NCI-H128 (cell line): ENCODE measurements around the gene MYO10.

ENCODE experiments used
- DNase-seq: peaks from one replicate; lab custom pipeline; 2025; ENCODE audit not compliant: unreplicated experiment; lab: John Stamatoyannopoulos, UW

MYO10 gene

GRCh38 chr5:16642867-16643266 is 293.2 kb downstream of the MYO10 start:
- no peak for DNase-seq

- DNase-seq = no peak
Measured at GRCh38 chr5:16639206-16639605, 296.9 kb downstream of the MYO10 start.

- no peak for DNase-seq
Measured at GRCh38 chr5:16628376-16628775, 307.7 kb downstream of the MYO10 start.

GRCh38 chr5:16626696-16627264 is 309.3 kb downstream of the MYO10 start:
- DNase-seq = no peak

- DNase-seq = no peak
Measured at GRCh38 chr5:16625096-16625495, 311.0 kb downstream of the MYO10 start.

GRCh38 chr5:16619136-16619535 is 317.0 kb downstream of the MYO10 start:
- no peak for DNase-seq

GRCh38 chr5:16618138-16618897 is 317.8 kb downstream of the MYO10 start:
- DNase-seq = no peak

GRCh38 chr5:16617274-16617968 is 318.7 kb downstream of the MYO10 start:
- no peak for DNase-seq

GRCh38 chr5:16616536-16617273 is 319.4 kb downstream of the MYO10 start, which contains the start of gene RETREG1:
TSS of gene RETREG1 (minus strand) at chr5:16616997. CDS start at chr5:16616971, 26 bp downstream.
- DNase-seq = peak; percentile 31

GRCh38 chr5:16615741-16616535 is 320.1 kb downstream of the MYO10 start:
- no peak for DNase-seq

GRCh38 chr5:16612007-16612406 is 324.1 kb downstream of the MYO10 start:
- DNase-seq = no peak
